ENCODE results near the gene LYPD8.

DNA sequence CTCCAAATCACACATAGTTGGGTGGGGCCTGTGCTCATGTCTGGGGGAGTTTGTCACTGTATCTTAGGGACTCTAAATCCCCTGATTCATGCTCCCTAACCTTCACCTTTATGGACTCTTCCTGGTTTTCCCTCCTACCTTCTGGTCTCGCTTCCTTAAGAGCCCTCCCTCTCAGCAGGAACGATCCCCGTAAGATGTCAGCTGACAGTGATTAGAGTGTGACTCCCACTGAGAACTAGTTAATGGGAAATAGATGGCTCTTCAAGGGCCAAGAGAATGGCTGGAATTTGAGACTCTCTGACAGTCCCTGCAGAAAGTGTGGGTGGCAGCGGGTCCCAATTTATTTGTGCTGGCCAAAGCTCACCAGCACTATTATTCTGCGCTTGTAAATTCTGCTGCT lies 22.0 kb downstream of the LYPD8 start:
- no peak for TF ChIP-seq POLR2A (IDR thresholded peaks at IDR 0.05)
- TF ChIP-seq, protein P1, sequence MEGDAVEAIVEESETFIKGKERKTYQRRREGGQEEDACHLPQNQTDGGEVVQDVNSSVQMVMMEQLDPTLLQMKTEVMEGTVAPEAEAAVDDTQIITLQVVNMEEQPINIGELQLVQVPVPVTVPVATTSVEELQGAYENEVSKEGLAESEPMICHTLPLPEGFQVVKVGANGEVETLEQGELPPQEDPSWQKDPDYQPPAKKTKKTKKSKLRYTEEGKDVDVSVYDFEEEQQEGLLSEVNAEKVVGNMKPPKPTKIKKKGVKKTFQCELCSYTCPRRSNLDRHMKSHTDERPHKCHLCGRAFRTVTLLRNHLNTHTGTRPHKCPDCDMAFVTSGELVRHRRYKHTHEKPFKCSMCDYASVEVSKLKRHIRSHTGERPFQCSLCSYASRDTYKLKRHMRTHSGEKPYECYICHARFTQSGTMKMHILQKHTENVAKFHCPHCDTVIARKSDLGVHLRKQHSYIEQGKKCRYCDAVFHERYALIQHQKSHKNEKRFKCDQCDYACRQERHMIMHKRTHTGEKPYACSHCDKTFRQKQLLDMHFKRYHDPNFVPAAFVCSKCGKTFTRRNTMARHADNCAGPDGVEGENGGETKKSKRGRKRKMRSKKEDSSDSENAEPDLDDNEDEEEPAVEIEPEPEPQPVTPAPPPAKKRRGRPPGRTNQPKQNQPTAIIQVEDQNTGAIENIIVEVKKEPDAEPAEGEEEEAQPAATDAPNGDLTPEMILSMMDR (IDR thresholded peaks at IDR 0.05) = no peak
